ENCODE results near the gene AGBL4.

Gene AGBL4

GRCh38 chr1:48665708-48666407 is 1357.9 kb downstream of the AGBL4 start:
- TF ChIP-seq CTCF (IDR thresholded peaks at IDR 0.05; ENCODE audit: control extremely low read depth, extremely low read depth, low read depth, missing control alignments): no peak
- DNase-seq (ENCODE audit: extremely low spot score): no peak
- POLR2A ChIA-PET: no interaction called here
- CTCF ChIA-PET: interaction anchor here (1.0 to 1.1 kb wide), 2 partner anchors 12 to 14 kb away, joined by 3 to 5 read pairs; no protein-coding TSS in a partner anchor

GRCh38 chr1:48661726-48662463 is 1361.9 kb downstream of the AGBL4 start:
- no peak for TF ChIP-seq CTCF (IDR thresholded peaks at IDR 0.05; ENCODE audit: control extremely low read depth, extremely low read depth, low read depth, missing control alignments)
- ChIA-PET CTCF (interaction anchor here (1.0 to 1.6 kb wide), 2 partner anchors 12 to 35 kb away, joined by 4 read pairs; no protein-coding TSS in a partner anchor), POLR2A (no interaction called here)
- DNase-seq (ENCODE audit: extremely low spot score): no peak

- no peak for DNase-seq (ENCODE audit: extremely low spot score)
- ChIA-PET CTCF (interaction anchor here (0.8 to 2.9 kb wide), 5 partner anchors 9 to 158 kb away, joined by 3 to 15 read pairs (median 4); no protein-coding TSS in a partner anchor), POLR2A (no interaction called here)
- TF ChIP-seq CTCF (IDR thresholded peaks at IDR 0.05; ENCODE audit: control extremely low read depth, extremely low read depth, low read depth, missing control alignments): no peak
These were observed 1364.0 kb downstream of the AGBL4 start for GRCh38 chr1:48659801-48660200.

- ChIA-PET POLR2A (no interaction called here), CTCF (interaction anchor here (1.2 to 1.5 kb wide), 2 partner anchors 17 to 20 kb away, joined by 3 to 8 read pairs; no protein-coding TSS in a partner anchor)
- no peak for TF ChIP-seq CTCF (IDR thresholded peaks at IDR 0.05; ENCODE audit: control extremely low read depth, extremely low read depth, low read depth, missing control alignments)
- DNase-seq (ENCODE audit: extremely low spot score): no peak
These were observed 1366.3 kb downstream of the AGBL4 start for GRCh38 chr1:48657413-48657812.

- no peak for DNase-seq (ENCODE audit: extremely low spot score)
- POLR2A ChIA-PET: no interaction called here
- CTCF ChIA-PET: interaction anchor here (0.9 to 2.1 kb wide), 5 partner anchors 9 to 33 kb away, joined by 3 to 10 read pairs (median 3); no protein-coding TSS in a partner anchor
- no peak for TF ChIP-seq CTCF (IDR thresholded peaks at IDR 0.05; ENCODE audit: control extremely low read depth, extremely low read depth, low read depth, missing control alignments)
These were observed 1369.0 kb downstream of the AGBL4 start for GRCh38 chr1:48654606-48655210.

GRCh38 chr1:48652334-48652733 is 1371.4 kb downstream of the AGBL4 start:
- DNase-seq (ENCODE audit: extremely low spot score): no peak
- ChIA-PET CTCF (interaction anchor here (1.3 kb wide), 1 partner anchor 14 kb away, joined by 3 read pairs; no protein-coding TSS in a partner anchor), POLR2A (no interaction called here)
- no peak for TF ChIP-seq CTCF (IDR thresholded peaks at IDR 0.05; ENCODE audit: control extremely low read depth, extremely low read depth, low read depth, missing control alignments)

Data from GM10248 (cell line).